Astrocyte of the cerebellum (primary cell): ENCODE measurements around the gene EPB41L5.
A peak's percentile ranks its signal among the peaks of the same experiment; 100 is the strongest.
"Not testable (repeated sequence)": the region's sequence is repeated elsewhere in the genome, so short reads cannot be mapped to it uniquely, and the experiment has no call there.

Experiments used
- DNase-seq: peaks from one replicate; pipeline ENCODE4 v3.0.0-alpha.2; 2011; ENCODE audit warnings: low read depth
- H3K4me3 ChIP-seq: 2 replicates; pipeline ENCODE4 v1.5.1; 2011; ENCODE audit warnings: mild to moderate bottlenecking, low read depth, low read length, moderate library complexity
- CTCF ChIP-seq: IDR thresholded peaks from 2 replicates; pipeline ENCODE4 v1.5.1; 2012; ENCODE audit warnings: low read length, low read depth, moderate library complexity, mild to moderate bottlenecking; ENCODE audit errors: missing control alignments
- in situ Hi-C: cut with HindIII; loops from 2 replicates; pipeline ENCODE4 v1.10.0; 2017; ENCODE audit warnings: low sequenced_read_pairs

The EPB41L5 gene

DNA sequence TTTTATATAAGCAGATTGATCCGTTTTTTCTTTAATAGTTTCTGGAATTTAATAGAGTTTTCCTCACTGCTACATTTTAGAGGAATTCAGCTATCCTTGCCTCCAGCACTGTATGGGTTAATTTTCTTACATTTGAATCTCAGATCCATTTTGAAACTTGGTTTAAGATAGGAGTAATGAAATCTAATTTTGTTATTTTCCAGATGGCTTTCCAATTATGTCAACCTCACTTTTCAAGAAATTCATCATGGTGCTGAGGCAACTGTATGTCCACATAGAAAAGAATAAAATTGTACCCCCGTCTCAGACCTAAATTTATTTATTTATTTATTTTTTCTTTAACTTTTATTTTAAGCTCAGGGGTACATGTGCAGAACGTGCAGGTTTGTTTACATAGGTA lies 105.1 kb downstream of the EPB41L5 start:
- in situ Hi-C loops: no loop called here
- no peak overlapping the region for H3K4me3 ChIP-seq
- no peak for TF ChIP-seq CTCF
- no peak for DNase-seq

GRCh38 chr2:120118471-120118870 lies 105.6 kb downstream of the EPB41L5 start:
- H3K4me3 ChIP-seq: no peak overlapping the region
- no peak for TF ChIP-seq CTCF
- in situ Hi-C loops: no loop called here
- no peak for DNase-seq

DNA sequence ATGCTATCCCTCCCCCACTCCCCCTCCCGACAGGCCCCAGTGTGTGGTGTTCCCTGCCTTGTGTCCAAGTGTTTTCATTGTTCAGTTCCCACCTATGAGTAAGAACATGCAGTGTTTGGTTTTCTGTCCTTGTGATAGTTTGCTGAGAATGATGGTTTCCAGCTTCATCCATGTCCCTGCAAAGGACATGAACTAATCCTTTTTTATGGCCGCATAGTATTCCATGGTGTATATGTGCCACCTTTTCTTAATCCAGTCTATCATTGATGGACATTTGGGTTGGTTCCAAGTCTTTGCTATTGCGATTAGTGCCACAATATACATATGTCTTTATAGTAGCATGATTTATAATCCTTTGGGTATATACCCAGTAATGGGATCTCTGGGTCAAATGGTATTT lies 108.5 kb downstream of the EPB41L5 start:
- H3K4me3 ChIP-seq, in situ Hi-C loops, DNase-seq: not testable (repeated sequence)

- H3K4me3 ChIP-seq: no peak overlapping the region
- in situ Hi-C loops: no loop called here
- no peak for DNase-seq
- no peak for TF ChIP-seq CTCF
Measured at GRCh38 chr2:120123090-120123489, 110.2 kb downstream of the EPB41L5 start.

GRCh38 chr2:120125195-120125594 lies 112.3 kb downstream of the EPB41L5 start:
- no peak overlapping the region for H3K4me3 ChIP-seq
- in situ Hi-C loops: no loop called here
- no peak for TF ChIP-seq CTCF
- no peak for DNase-seq

- no peak overlapping the region for H3K4me3 ChIP-seq
- in situ Hi-C loops: no loop called here
- no peak for TF ChIP-seq CTCF
- DNase-seq: no peak
Measured at GRCh38 chr2:120128216-120128615, 115.3 kb downstream of the EPB41L5 start.

DNA sequence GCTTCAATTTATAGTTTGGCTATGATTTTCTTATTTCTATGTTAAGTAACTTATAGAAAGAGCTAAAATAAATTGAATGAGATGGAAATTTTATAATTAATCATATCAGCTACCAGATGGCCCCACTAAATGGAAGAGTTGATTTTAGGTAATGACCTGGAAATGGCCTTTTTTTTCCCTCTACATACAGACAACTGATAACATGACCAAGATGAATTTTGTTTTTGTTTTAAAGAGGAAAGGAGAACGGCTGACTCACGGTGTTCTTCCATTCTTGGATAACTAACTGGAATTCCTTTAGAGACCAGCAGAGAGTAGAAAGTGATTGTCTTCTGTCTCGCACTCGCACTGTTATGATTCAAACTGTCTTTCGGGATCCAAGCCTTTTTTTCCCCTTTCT lies 119.3 kb downstream of the EPB41L5 start:
- no peak for TF ChIP-seq CTCF
- peak; percentile 47 for DNase-seq
- in situ Hi-C loops: no loop called here
- no peak overlapping the region for H3K4me3 ChIP-seq
